Activated naive CD4-positive, alpha-beta T cell treated with Interleukin-2 at 50 U/mL for 16 hours (primary cell): ENCODE measurements around the gene MED13L.
"Not testable (repeated sequence)": the region's sequence is repeated elsewhere in the genome, so short reads cannot be mapped to it uniquely, and the experiment has no call there.

Experiments
- DNase-seq: peaks from one replicate; pipeline ENCODE4 v3.0.0-alpha.2; 2020

Gene MED13L

GRCh38 chr12:116043659-116044535 lies 233.6 kb downstream of the MED13L start:
- DNase-seq, result no peak

GRCh38 chr12:116040402-116040801 lies 237.1 kb downstream of the MED13L start:
- no peak for DNase-seq

- DNase-seq, result no peak
Measured at GRCh38 chr12:116039081-116039480, 238.4 kb downstream of the MED13L start.

GRCh38 chr12:116037941-116038837 lies 239.3 kb downstream of the MED13L start:
- no peak for DNase-seq

GRCh38 chr12:116033765-116034164 lies 243.7 kb downstream of the MED13L start:
- no peak for DNase-seq

GRCh38 chr12:116031624-116032023 lies 245.9 kb downstream of the MED13L start:
- DNase-seq, result not testable (repeated sequence)

GRCh38 chr12:116028619-116029018 lies 248.9 kb downstream of the MED13L start:
- no peak for DNase-seq

- no peak for DNase-seq
Measured at GRCh38 chr12:116027551-116027821, 250.0 kb downstream of the MED13L start.

GRCh38 chr12:116026768-116027550 lies 250.5 kb downstream of the MED13L start:
- DNase-seq, result no peak

- DNase-seq, result no peak
Measured at GRCh38 chr12:116026346-116026745, 251.1 kb downstream of the MED13L start.

- no peak for DNase-seq
Measured at GRCh38 chr12:116024769-116025168, 252.7 kb downstream of the MED13L start.

GRCh38 chr12:116019415-116019814 lies 258.1 kb downstream of the MED13L start:
- DNase-seq, result no peak

- no peak for DNase-seq
Measured at GRCh38 chr12:116018282-116018681, 259.2 kb downstream of the MED13L start.

- no peak for DNase-seq
Measured at GRCh38 chr12:116015525-116015924, 262.0 kb downstream of the MED13L start.

- no peak for DNase-seq
Measured at GRCh38 chr12:116012757-116013156, 264.7 kb downstream of the MED13L start.

GRCh38 chr12:116011217-116011616 lies 266.3 kb downstream of the MED13L start:
- DNase-seq, result no peak

- no peak for DNase-seq
Measured at GRCh38 chr12:116010467-116010866, 267.0 kb downstream of the MED13L start.

GRCh38 chr12:116009805-116010204 lies 267.7 kb downstream of the MED13L start:
- DNase-seq, result no peak

- DNase-seq, result no peak
Measured at GRCh38 chr12:116006141-116006540, 271.4 kb downstream of the MED13L start.

GRCh38 chr12:116002890-116003536 lies 274.5 kb downstream of the MED13L start:
- DNase-seq, result no peak

GRCh38 chr12:116000252-116000651 lies 277.2 kb downstream of the MED13L start:
- no peak for DNase-seq

- no peak for DNase-seq
Measured at GRCh38 chr12:115999582-115999981, 277.9 kb downstream of the MED13L start.
